PC-3 (cell line): Measurements from ENCODE around the gene RHOB. TPM values are rescaled to one million over a fixed set of nuclear protein-coding genes. Genes with fewer than 3 reads are reported as not detected.

Source experiments
- ATAC-seq: fragments of 200-7000 bp; cut with Tn5 transposase; 2 replicates; pipeline ENCODE4 v1.9.1; 2020; ENCODE audit warnings: mild to moderate bottlenecking, moderate library complexity
- BruUV-seq: library from RNA; stranded (reverse); fragments of 400-500 nt; replicated peaks from 2 replicates; lab custom pipeline; 2021; lab: Mats Ljungman, UMichigan
- CTCF ChIA-PET: fragments of 300-600 bp; sonication (Branson Sonifier 250); formaldehyde crosslinking; loops from one replicate; lab custom pipeline; 2022; ENCODE audit warnings: antibody characterized with exemption; lab: Charles Lee
- POLR2A ChIA-PET: fragments of 300-600 bp; sonication (Branson Sonifier 250); formaldehyde crosslinking; loops from one replicate; lab custom pipeline; 2022; ENCODE audit warnings: antibody characterized with exemption; ENCODE audit not compliant: unreplicated experiment; lab: Charles Lee
- DNase-seq: peaks from one replicate; pipeline ENCODE4 v3.0.0-alpha.2; 2015
- H2AFZ ChIP-seq: fragments of 300-600 bp; sonication (generic); 2 replicates; pipeline ENCODE4 v1.6.0; 2016; ENCODE audit warnings: antibody characterized with exemption, low read length
- H3F3A ChIP-seq: fragments of 300-600 bp; sonication (generic); one replicate; pipeline ENCODE4 v1.6.0; 2017; ENCODE audit warnings: antibody characterized with exemption, low read length, control low read depth, mild to moderate bottlenecking; ENCODE audit not compliant: unreplicated experiment
- H3K27ac ChIP-seq: fragments of 300-600 bp; sonication (generic); 2 replicates; pipeline ENCODE4 v1.5.1; 2016; ENCODE audit warnings: mild to moderate bottlenecking, low read length
- H3K27me3 ChIP-seq: fragments of 300-600 bp; sonication (generic); 2 replicates; pipeline ENCODE4 v1.6.1; 2016; ENCODE audit warnings: low read length, mixed read lengths
- H3K36me3 ChIP-seq: fragments of 300-600 bp; sonication (generic); 2 replicates; pipeline ENCODE4 v1.6.1; 2016; ENCODE audit warnings: low read depth, mixed run types, low read length, mixed read lengths
- H3K4me1 ChIP-seq: fragments of 300-600 bp; sonication (generic); 2 replicates; pipeline ENCODE4 v1.5.1; 2016; ENCODE audit warnings: low read length; ENCODE audit not compliant: insufficient read depth
- H3K4me2 ChIP-seq: fragments of 300-600 bp; sonication (generic); 2 replicates; pipeline ENCODE4 v1.6.0; 2016; ENCODE audit warnings: low read length
- H3K4me3 ChIP-seq: fragments of 300-600 bp; sonication (generic); 2 replicates; pipeline ENCODE4 v1.5.1; 2016; ENCODE audit warnings: mild to moderate bottlenecking, low read length, mixed read lengths
- H3K79me2 ChIP-seq: fragments of 300-600 bp; sonication (generic); 2 replicates; pipeline ENCODE4 v1.6.1; 2017; ENCODE audit warnings: low read length, mixed read lengths
- H3K9ac ChIP-seq: fragments of 300-600 bp; sonication (generic); 2 replicates; pipeline ENCODE4 v1.6.0; 2016; ENCODE audit warnings: mild to moderate bottlenecking, low read length
- H3K9me2 ChIP-seq: fragments of 300-600 bp; sonication (generic); replicated peaks from 2 replicates; pipeline ENCODE4 v1.6.1; 2016; ENCODE audit warnings: mixed run types, low read length, mixed read lengths
- H3K9me3 ChIP-seq: fragments of 300-600 bp; sonication (generic); 2 replicates; pipeline ENCODE4 v1.6.1; 2016; ENCODE audit warnings: low read length, mixed read lengths
- H4K20me1 ChIP-seq: fragments of 300-600 bp; sonication (generic); 2 replicates; pipeline ENCODE4 v1.6.1; 2016; ENCODE audit warnings: low read length, mixed read lengths
- EZH2 ChIP-seq: fragments of 300-600 bp; sonication (generic); IDR thresholded peaks from one replicate; pipeline ENCODE4 v1.6.1; 2017; ENCODE audit warnings: antibody characterized with exemption, mild to moderate bottlenecking, low read length; ENCODE audit not compliant: unreplicated experiment
- EZH2phosphoT487 ChIP-seq: fragments of 300-600 bp; sonication (generic); IDR thresholded peaks from 2 replicates; pipeline ENCODE4 v1.6.1; 2018; ENCODE audit warnings: mild to moderate bottlenecking, antibody characterized with exemption, low read length, borderline replicate concordance
- intact Hi-C: fragments of 100-400 bp; cut with micrococcal nuclease; formaldehyde crosslinking; loops from 2 replicates; pipeline ENCODE4 v1.9.0; 2023
- total RNA-seq: library from RNA; depleted of rRNA; stranded (reverse); fragments of >200 nt; gene quantifications from 2 replicates; pipeline ENCODE4 v1.2.3, GENCODE V29; 2014
- TF ChIP-seq, protein P1 (sequence below): fragments of 300-600 bp; sonication (generic); conservative IDR thresholded peaks from 2 replicates; pipeline ENCODE4 v1.5.1; 2017; ENCODE audit warnings: antibody characterized with exemption, low read depth, mild to moderate bottlenecking, low read length

The RHOB gene
- total RNA-seq, 1 experiment from 2014 or later = 88.5 TPM

DNA sequence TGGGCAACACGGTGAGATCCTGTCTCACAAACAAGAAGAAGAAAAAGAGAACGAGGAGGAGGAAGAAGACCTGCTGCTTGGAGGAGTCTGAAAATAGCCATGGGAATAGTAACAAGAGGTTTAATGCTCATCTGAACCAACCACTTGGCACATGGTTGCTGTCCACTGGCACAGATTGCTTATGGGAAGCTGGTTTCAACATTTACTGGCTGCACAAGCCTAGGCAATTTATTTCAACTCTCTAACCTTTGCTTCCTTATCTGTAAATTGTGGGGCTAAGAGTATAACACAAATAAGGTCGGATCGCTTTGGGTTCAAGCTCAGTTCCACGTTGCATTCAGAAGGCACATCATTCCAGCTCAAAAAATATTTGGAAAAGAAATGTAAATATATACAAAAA, 14.2 kb upstream of the RHOB start:
- H3K4me1 ChIP-seq = peaks cover 13% of the 10 kb centered on the region
- no peaks in the 10 kb centered on the region for H3K9me3 ChIP-seq
- no peak overlapping the region for H2AFZ ChIP-seq
- H3K4me2 ChIP-seq = no peak overlapping the region
- DNase-seq (no peak), ATAC-seq (no peak)
- no peaks in the 10 kb centered on the region for H3F3A ChIP-seq
- ChIA-PET CTCF (interaction anchor here (0.6 kb wide), 1 partner anchor 21 kb away, joined by 3 read pairs; no protein-coding TSS in a partner anchor), POLR2A (no interaction called here)
- no peak overlapping the region for H3K9ac ChIP-seq
- H3K4me3 ChIP-seq = no peak overlapping the region
- no peaks in the 10 kb centered on the region for H3K27me3 ChIP-seq
- no peaks in the 10 kb centered on the region for H3K36me3 ChIP-seq
- H3K9me2 ChIP-seq = no peaks in the 10 kb centered on the region
- no peak for TF ChIP-seq EZH2
- TF ChIP-seq, protein P1, sequence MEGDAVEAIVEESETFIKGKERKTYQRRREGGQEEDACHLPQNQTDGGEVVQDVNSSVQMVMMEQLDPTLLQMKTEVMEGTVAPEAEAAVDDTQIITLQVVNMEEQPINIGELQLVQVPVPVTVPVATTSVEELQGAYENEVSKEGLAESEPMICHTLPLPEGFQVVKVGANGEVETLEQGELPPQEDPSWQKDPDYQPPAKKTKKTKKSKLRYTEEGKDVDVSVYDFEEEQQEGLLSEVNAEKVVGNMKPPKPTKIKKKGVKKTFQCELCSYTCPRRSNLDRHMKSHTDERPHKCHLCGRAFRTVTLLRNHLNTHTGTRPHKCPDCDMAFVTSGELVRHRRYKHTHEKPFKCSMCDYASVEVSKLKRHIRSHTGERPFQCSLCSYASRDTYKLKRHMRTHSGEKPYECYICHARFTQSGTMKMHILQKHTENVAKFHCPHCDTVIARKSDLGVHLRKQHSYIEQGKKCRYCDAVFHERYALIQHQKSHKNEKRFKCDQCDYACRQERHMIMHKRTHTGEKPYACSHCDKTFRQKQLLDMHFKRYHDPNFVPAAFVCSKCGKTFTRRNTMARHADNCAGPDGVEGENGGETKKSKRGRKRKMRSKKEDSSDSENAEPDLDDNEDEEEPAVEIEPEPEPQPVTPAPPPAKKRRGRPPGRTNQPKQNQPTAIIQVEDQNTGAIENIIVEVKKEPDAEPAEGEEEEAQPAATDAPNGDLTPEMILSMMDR = no peak
- no peak overlapping the region for H3K27ac ChIP-seq
- intact Hi-C loops = no loop called here
- H3K79me2 ChIP-seq = no peaks in the 10 kb centered on the region
- BruUV-seq = no TSS peak
- H4K20me1 ChIP-seq = no peaks in the 10 kb centered on the region

DNA sequence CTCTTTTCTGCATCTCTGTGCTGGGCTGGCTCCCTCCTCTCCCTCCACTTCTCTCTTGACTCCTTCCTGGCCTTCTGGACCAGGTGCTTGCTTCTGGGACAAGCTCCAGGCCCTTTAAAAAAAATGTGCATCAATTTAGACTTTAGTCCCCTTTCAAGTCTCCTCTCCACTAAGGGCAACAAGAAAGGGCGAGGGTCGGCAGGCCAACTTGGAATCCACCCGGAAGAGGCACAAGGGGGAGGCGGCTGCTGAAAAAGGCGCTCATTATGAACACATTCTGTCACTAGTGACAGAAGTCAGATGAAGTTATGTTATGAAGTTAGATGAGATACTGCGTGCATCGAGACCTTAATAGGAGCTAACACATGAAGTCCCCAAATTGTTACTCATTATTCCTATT, 13.6 kb upstream of the RHOB start:
- H3K9me3 ChIP-seq = no peaks in the 10 kb centered on the region
- peaks cover 18% of the 10 kb centered on the region for H3K4me1 ChIP-seq
- H4K20me1 ChIP-seq = no peaks in the 10 kb centered on the region
- intact Hi-C loops = no loop called here
- CTCF ChIA-PET = interaction anchor here (0.6 kb wide), 1 partner anchor 22 kb away, joined by 3 read pairs; no protein-coding TSS in a partner anchor
- H3F3A ChIP-seq = no peaks in the 10 kb centered on the region
- no peaks in the 10 kb centered on the region for H3K9me2 ChIP-seq
- no peaks in the 10 kb centered on the region for H3K79me2 ChIP-seq
- no peak overlapping the region for H3K27ac ChIP-seq
- DNase-seq (no peak), ATAC-seq (no peak)
- H3K4me3 ChIP-seq = no peak overlapping the region
- H3K9ac ChIP-seq = no peak overlapping the region
- no TSS peak for BruUV-seq
- H3K36me3 ChIP-seq = no peaks in the 10 kb centered on the region
- no peak overlapping the region for H2AFZ ChIP-seq
- POLR2A ChIA-PET = no interaction called here
- TF ChIP-seq EZH2phosphoT487 = no peak
- TF ChIP-seq, protein P1 = no peak
- TF ChIP-seq EZH2 = no peak
- H3K4me2 ChIP-seq = no peak overlapping the region
- no peaks in the 10 kb centered on the region for H3K27me3 ChIP-seq

DNA sequence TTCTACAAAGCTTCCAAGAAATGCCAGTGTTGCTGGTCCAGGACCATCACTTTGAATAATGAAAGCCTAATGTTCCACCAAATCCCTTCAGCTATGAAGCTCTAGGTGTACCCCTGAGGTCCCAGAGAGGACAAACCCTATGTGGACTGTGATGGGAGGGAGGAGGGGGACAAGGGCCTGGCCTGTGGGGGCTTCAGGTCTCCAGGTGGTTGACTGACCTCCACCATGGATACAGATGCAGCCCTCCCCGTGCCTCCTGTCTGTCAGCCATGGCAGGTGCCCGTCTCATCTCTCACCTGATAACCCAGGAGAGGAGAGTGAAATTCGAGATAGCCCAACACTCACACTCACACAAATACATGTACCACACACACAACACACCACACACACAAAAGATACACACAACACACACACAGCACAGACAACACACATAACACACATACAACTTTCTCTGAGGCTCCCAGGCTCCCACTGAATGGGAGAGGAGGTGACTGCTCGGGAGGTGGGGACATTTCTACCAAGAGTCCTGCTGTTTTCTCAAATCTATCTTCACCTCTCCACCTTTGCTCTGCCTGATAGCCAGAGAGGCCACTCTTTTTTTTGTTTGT, 12.8 kb upstream of the RHOB start:
- Histone ChIP-seq H2AFZ (no peak overlapping the region), H3F3A (no peaks in the 10 kb centered on the region), H4K20me1 (no peaks in the 10 kb centered on the region), H3K27me3 (no peaks in the 10 kb centered on the region), H3K9ac (no peak overlapping the region), H3K4me1 (peaks cover 24% of the 10 kb centered on the region), H3K9me3 (no peaks in the 10 kb centered on the region), H3K27ac (no peak overlapping the region), H3K79me2 (no peaks in the 10 kb centered on the region), H3K4me3 (no peak overlapping the region), H3K9me2 (no peaks in the 10 kb centered on the region), H3K4me2 (no peak overlapping the region), H3K36me3 (no peaks in the 10 kb centered on the region)
- no TSS peak for BruUV-seq
- intact Hi-C loops = no loop called here
- POLR2A ChIA-PET = interaction anchor here (0.6 to 0.7 kb wide), 2 partner anchors 11 to 13 kb away, joined by 3 read pairs; partner anchors contain the start of gene RHOB
- CTCF ChIA-PET = no interaction called here
- TF ChIP-seq EZH2 = no peak
- no peak for TF ChIP-seq EZH2phosphoT487
- TF ChIP-seq, protein P1 = no peak
- no peak for DNase-seq
- ATAC-seq = no peak
